Suprapubic skin (tissue), 4 donors: ENCODE data around the gene C1GALT1.

Experiments used
- CTCF ChIP-seq, 2 donors: fragments of 200-600 bp in 1 of 2; fragments of 450-650 bp in 1 of 2; sonication (generic) in 1 of 2; IDR thresholded peaks; one replicate each; pipeline ENCODE4 v1.5.1; 2016 to 2019; ENCODE audit warnings: antibody characterized with exemption in 2 of 2, mild to moderate bottlenecking in 1 of 2, moderate library complexity in 1 of 2
- EP300 ChIP-seq: sonication (generic); formaldehyde crosslinking; IDR thresholded peaks from one replicate; pipeline ENCODE4 v1.6.1; 2017; ENCODE audit warnings: antibody characterized with exemption
- POLR2A ChIP-seq, 2 donors: fragments of 450-650 bp; IDR thresholded peaks; one replicate each; pipeline ENCODE4 v1.6.1; 2017; ENCODE audit warnings: antibody characterized with exemption in 2 of 2, mild to moderate bottlenecking in 2 of 2, moderate library complexity in 2 of 2
- POLR2AphosphoS5 ChIP-seq, 3 donors: sonication (generic); formaldehyde crosslinking; IDR thresholded peaks; one replicate each; pipeline ENCODE4 v1.6.1; 2017; ENCODE audit warnings: antibody characterized with exemption in 3 of 3

GRCh38 chr7:7231000-7231399, 48.7 kb downstream of the C1GALT1 start:
- TF ChIP-seq CTCF (IDR thresholded peaks at IDR 0.05), result no peak
- no peak for TF ChIP-seq POLR2A (IDR thresholded peaks at IDR 0.05)
- no peak for TF ChIP-seq POLR2AphosphoS5 (IDR thresholded peaks at IDR 0.05)
- TF ChIP-seq EP300, result no peak
